SK-N-SH (cell line): ENCODE results near the gene KRTAP5-3.

Experiments
- FOXM1 ChIP-seq: IDR thresholded peaks from 2 replicates; pipeline ENCODE4 v1.4.0; 2012; ENCODE audit warnings: low read depth, mild to moderate bottlenecking
- GABPA ChIP-seq: IDR thresholded peaks from 2 replicates; pipeline ENCODE4 v1.4.0; 2012; ENCODE audit warnings: low read depth, mild to moderate bottlenecking
- POLR2AphosphoS5 ChIP-seq: IDR thresholded peaks from 2 replicates; pipeline ENCODE4 v1.6.1; 2012; ENCODE audit warnings: low read depth, low read length
- RAD21 ChIP-seq: IDR thresholded peaks from 2 replicates; pipeline ENCODE4 v1.6.1; 2012; ENCODE audit warnings: mild to moderate bottlenecking, low read length
- RFX5 ChIP-seq: IDR thresholded peaks from 2 replicates; pipeline ENCODE4 v1.6.1; 2012; ENCODE audit warnings: mild to moderate bottlenecking, improper control_type of control experiment, low read length
- RXRA ChIP-seq: IDR thresholded peaks from 2 replicates; pipeline ENCODE4 v1.4.0; 2012; ENCODE audit warnings: low read depth, mild to moderate bottlenecking, borderline replicate concordance
- TEAD4 ChIP-seq: IDR thresholded peaks from 2 replicates; pipeline ENCODE4 v1.4.0; 2012; ENCODE audit warnings: mild to moderate bottlenecking, borderline replicate concordance; ENCODE audit not compliant: insufficient read depth
- YY1 ChIP-seq: IDR thresholded peaks from 2 replicates; pipeline ENCODE4 v1.4.0; 2012; ENCODE audit warnings: low read depth, mild to moderate bottlenecking
- TF ChIP-seq, protein P1 (sequence below): IDR thresholded peaks from 2 replicates; pipeline ENCODE4 v1.4.0; 2012; ENCODE audit warnings: low read depth, borderline replicate concordance
- TF ChIP-seq, protein P2 (sequence below): fragments of 200-600 bp; sonication (generic); IDR thresholded peaks from 2 replicates; pipeline ENCODE4 v1.6.1; 2017; ENCODE audit warnings: antibody characterized with exemption, mild to moderate bottlenecking, moderate library complexity

DNA sequence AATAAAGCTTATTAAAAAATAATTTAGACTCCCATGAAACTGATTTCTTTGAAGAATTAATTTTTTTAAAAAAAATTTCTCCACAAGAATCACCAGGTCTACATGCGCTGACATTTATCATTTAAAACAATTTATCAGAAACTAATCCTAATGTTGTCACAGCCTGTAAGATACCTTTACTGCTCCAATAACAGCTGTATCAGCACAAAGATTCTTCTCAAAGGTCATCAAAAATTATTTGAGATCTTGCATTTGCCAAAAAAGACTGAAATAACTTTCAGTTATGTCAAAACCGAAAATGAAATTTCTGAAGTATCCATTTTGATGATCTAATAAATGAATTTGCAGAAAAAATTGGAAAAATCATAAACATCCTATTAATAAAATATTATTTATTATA lies 29.4 kb upstream of the KRTAP5-3 start:
- TF ChIP-seq RAD21 (no peak), POLR2AphosphoS5 (no peak), TEAD4 (no peak), RXRA (no peak), FOXM1 (no peak), RFX5 (no peak), GABPA (no peak), YY1 (no peak)
- TF ChIP-seq, protein P1, sequence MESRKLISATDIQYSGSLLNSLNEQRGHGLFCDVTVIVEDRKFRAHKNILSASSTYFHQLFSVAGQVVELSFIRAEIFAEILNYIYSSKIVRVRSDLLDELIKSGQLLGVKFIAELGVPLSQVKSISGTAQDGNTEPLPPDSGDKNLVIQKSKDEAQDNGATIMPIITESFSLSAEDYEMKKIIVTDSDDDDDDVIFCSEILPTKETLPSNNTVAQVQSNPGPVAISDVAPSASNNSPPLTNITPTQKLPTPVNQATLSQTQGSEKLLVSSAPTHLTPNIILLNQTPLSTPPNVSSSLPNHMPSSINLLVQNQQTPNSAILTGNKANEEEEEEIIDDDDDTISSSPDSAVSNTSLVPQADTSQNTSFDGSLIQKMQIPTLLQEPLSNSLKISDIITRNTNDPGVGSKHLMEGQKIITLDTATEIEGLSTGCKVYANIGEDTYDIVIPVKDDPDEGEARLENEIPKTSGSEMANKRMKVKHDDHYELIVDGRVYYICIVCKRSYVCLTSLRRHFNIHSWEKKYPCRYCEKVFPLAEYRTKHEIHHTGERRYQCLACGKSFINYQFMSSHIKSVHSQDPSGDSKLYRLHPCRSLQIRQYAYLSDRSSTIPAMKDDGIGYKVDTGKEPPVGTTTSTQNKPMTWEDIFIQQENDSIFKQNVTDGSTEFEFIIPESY: no peak
- TF ChIP-seq, protein P2, sequence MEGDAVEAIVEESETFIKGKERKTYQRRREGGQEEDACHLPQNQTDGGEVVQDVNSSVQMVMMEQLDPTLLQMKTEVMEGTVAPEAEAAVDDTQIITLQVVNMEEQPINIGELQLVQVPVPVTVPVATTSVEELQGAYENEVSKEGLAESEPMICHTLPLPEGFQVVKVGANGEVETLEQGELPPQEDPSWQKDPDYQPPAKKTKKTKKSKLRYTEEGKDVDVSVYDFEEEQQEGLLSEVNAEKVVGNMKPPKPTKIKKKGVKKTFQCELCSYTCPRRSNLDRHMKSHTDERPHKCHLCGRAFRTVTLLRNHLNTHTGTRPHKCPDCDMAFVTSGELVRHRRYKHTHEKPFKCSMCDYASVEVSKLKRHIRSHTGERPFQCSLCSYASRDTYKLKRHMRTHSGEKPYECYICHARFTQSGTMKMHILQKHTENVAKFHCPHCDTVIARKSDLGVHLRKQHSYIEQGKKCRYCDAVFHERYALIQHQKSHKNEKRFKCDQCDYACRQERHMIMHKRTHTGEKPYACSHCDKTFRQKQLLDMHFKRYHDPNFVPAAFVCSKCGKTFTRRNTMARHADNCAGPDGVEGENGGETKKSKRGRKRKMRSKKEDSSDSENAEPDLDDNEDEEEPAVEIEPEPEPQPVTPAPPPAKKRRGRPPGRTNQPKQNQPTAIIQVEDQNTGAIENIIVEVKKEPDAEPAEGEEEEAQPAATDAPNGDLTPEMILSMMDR: no peak
